Measurements from ENCODE around the gene TMEM190.

The TMEM190 gene

DNA sequence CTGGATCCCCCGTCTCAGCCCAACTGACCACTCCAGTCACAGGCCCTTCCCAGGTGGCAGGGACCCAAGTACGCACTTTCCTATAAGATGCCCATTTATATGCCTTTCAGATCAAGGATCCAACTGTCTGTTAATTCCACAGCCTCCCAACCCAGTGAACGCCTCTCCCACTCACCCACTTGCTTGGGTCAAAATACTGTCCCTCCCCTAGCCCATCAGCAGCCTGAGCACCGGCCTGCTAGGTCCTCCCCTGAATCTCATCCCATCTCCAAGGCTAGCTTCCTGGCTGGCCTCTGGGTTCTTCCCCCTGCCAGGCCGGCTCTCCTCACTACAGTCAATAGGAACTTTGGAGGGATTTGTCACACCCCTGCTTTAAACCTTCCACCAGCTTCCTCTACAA lies 29.0 kb downstream of the TMEM190 start:
- H3K27ac ChIP-seq (ENCODE audit: extremely low read depth, low read depth, low read length), result no peak overlapping the region
- POLR2A ChIA-PET, result interaction anchor here (1.0 to 3.4 kb wide), 8 partner anchors 12 to 150 kb away, joined by 3 to 78 read pairs (median 18); partner anchors contain the start of genes HSPBP1, KMT5C, PPP6R1 and RPL28

DNA sequence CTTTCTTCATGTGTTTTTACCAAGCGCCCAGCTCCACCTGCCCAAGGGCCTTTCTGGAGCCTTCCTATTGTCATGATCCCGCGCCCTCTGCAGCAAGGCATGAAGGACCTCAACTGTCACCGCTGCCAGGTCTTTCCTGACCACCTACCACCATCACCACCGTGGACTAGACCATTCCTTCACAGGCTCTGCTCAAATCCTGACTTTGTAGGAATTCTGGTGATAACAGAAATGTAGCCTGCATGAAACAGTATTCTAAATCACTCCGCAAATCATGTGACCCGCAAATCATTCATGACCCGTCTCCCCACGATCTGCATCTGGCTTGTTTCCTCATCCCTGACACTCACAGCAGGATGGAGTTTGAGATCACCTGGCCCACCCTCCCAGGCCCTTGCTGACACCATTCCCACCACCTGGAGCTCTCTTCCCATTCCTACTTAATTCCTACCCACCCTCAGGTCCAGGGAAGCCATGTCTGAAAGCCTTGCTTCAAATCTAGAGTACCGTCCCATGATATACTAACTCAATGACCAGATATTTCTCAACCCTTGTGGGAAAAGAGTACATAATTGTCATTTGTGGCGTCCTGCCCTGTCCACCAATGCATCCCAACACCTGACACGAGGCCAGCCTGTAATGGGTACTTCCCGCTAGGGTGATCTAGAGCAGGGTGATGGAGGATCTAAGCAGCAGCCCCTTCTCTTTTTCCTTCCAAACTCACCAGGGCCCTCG lies 29.6 kb downstream of the TMEM190 start:
- CTCF ChIA-PET, result interaction anchor here (1.3 to 1.7 kb wide), 3 partner anchors 12 to 114 kb away, joined by 3 to 4 read pairs (median 4); no protein-coding TSS in a partner anchor
- peak overlapping the region; percentile 99; the same call in 1 of the 2 replicates for H3K27ac ChIP-seq (ENCODE audit: extremely low read depth, low read depth, low read length)

More for the DNA sequence above, 29.0 kb downstream of the TMEM190 start:
- no peak for TF ChIP-seq ZNF155 (tag by site-specific recombination; IDR thresholded peaks at IDR 0.05)
- no peak for TF ChIP-seq MZF1 (tag by site-specific recombination; IDR thresholded peaks at IDR 0.05; ENCODE audit: borderline replicate concordance)
- TF ChIP-seq, protein P1, sequence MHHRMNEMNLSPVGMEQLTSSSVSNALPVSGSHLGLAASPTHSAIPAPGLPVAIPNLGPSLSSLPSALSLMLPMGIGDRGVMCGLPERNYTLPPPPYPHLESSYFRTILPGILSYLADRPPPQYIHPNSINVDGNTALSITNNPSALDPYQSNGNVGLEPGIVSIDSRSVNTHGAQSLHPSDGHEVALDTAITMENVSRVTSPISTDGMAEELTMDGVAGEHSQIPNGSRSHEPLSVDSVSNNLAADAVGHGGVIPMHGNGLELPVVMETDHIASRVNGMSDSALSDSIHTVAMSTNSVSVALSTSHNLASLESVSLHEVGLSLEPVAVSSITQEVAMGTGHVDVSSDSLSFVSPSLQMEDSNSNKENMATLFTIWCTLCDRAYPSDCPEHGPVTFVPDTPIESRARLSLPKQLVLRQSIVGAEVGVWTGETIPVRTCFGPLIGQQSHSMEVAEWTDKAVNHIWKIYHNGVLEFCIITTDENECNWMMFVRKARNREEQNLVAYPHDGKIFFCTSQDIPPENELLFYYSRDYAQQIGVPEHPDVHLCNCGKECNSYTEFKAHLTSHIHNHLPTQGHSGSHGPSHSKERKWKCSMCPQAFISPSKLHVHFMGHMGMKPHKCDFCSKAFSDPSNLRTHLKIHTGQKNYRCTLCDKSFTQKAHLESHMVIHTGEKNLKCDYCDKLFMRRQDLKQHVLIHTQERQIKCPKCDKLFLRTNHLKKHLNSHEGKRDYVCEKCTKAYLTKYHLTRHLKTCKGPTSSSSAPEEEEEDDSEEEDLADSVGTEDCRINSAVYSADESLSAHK (tag by site-specific recombination; IDR thresholded peaks at IDR 0.05), result no peak
- TF ChIP-seq, protein P2, sequence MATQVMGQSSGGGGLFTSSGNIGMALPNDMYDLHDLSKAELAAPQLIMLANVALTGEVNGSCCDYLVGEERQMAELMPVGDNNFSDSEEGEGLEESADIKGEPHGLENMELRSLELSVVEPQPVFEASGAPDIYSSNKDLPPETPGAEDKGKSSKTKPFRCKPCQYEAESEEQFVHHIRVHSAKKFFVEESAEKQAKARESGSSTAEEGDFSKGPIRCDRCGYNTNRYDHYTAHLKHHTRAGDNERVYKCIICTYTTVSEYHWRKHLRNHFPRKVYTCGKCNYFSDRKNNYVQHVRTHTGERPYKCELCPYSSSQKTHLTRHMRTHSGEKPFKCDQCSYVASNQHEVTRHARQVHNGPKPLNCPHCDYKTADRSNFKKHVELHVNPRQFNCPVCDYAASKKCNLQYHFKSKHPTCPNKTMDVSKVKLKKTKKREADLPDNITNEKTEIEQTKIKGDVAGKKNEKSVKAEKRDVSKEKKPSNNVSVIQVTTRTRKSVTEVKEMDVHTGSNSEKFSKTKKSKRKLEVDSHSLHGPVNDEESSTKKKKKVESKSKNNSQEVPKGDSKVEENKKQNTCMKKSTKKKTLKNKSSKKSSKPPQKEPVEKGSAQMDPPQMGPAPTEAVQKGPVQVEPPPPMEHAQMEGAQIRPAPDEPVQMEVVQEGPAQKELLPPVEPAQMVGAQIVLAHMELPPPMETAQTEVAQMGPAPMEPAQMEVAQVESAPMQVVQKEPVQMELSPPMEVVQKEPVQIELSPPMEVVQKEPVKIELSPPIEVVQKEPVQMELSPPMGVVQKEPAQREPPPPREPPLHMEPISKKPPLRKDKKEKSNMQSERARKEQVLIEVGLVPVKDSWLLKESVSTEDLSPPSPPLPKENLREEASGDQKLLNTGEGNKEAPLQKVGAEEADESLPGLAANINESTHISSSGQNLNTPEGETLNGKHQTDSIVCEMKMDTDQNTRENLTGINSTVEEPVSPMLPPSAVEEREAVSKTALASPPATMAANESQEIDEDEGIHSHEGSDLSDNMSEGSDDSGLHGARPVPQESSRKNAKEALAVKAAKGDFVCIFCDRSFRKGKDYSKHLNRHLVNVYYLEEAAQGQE (tag by site-specific recombination; IDR thresholded peaks at IDR 0.05), result no peak
- TF ChIP-seq ZNF184 (tag by site-specific recombination; IDR thresholded peaks at IDR 0.05), result no peak
- TF ChIP-seq ZNF791 (tag by site-specific recombination; IDR thresholded peaks at IDR 0.05), result no peak
- TF ChIP-seq ZNF202 (tag by site-specific recombination; IDR thresholded peaks at IDR 0.05; ENCODE audit: borderline replicate concordance), result no peak
- peaks cover 9% of the 10 kb centered on the region for H3K4me1 ChIP-seq (ENCODE audit: control insufficient read depth, insufficient read depth, low read length)
- H3K36me3 ChIP-seq (ENCODE audit: control insufficient read depth in 2 of 2, insufficient read depth in 1 of 2, low read length in 2 of 2), result peaks cover 45 to 59% of the 10 kb centered on the region in 2 experiments
- CTCF ChIA-PET, result interaction anchor here (1.3 to 1.7 kb wide), 3 partner anchors 12 to 113 kb away, joined by 3 to 4 read pairs (median 4); no protein-coding TSS in a partner anchor
- H3K9me3 ChIP-seq (ENCODE audit: control insufficient read depth, insufficient read depth, low read depth, low read length), result no peaks in the 10 kb centered on the region
- H3K4me3 ChIP-seq (ENCODE audit: low read depth, low read length), result peak overlapping the region; percentile 96; the same call in 1 of the 2 replicates

DNA sequence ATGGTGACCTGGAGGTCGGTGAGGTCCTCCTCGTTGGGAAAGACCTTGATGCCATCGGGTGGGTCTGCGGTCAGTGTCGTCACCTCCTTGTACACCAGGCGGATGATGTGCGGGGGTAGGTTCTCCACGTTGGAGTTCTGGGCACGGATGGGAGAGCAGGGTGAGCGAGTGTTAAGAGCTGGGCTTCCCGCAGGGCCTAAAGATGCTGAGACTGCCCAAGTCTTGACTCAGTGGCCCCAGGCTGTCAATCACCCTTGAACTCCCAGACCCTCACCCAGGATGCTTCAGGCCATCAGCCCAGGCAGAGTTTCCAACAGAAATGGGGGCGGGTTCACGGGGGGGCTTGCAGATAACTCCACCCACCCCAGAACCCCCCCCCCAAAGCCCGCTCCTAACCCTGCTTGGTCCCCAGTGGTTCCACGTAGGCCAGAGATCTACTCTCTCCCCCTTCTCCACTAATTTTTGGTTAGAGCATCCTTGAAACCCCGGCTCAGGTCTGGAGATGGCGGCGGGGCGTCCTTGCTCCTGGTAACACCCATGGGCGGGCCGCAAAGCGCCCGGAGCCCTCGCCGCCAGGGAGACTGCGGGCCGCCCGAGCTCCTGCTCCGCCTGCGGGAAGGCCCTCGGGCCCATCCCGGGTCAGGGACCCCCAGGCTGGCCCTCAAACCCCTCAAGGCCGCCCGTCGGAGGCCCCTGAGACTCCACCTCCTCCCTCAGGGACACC lies 30.4 kb downstream of the TMEM190 start:
- ChIA-PET POLR2A (interaction anchor here (0.5 to 3.4 kb wide), 50 partner anchors 8 to 290 kb away, joined by 3 to 78 read pairs (median 6); partner anchors contain the start of genes BRSK1, CCDC106, DNAAF3 and FIZ1), CTCF (interaction anchor here (0.6 kb wide), 2 partner anchors 38 to 56 kb away, joined by 3 read pairs; no protein-coding TSS in a partner anchor)
- Histone ChIP-seq H3K4me3 (ENCODE audit: low read depth, low read length) (peak overlapping the region; percentile 96), H3K36me3 (ENCODE audit: control insufficient read depth in 2 of 2, insufficient read depth in 1 of 2, low read length in 2 of 2) (peaks cover 38 to 49% of the 10 kb centered on the region in 2 experiments), H3K9me3 (ENCODE audit: control insufficient read depth, insufficient read depth, low read depth, low read length) (no peaks in the 10 kb centered on the region), H3K27ac (ENCODE audit: extremely low read depth, low read depth, low read length) (peak overlapping the region; percentile 99), H3K4me1 (ENCODE audit: control insufficient read depth, insufficient read depth, low read length) (peaks cover 9% of the 10 kb centered on the region)
- TF ChIP-seq, protein P3, sequence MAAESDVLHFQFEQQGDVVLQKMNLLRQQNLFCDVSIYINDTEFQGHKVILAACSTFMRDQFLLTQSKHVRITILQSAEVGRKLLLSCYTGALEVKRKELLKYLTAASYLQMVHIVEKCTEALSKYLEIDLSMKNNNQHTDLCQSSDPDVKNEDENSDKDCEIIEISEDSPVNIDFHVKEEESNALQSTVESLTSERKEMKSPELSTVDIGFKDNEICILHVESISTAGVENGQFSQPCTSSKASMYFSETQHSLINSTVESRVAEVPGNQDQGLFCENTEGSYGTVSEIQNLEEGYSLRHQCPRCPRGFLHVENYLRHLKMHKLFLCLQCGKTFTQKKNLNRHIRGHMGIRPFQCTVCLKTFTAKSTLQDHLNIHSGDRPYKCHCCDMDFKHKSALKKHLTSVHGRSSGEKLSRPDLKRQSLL (tag by site-specific recombination; IDR thresholded peaks at IDR 0.05), result no peak
- TF ChIP-seq, protein P4, sequence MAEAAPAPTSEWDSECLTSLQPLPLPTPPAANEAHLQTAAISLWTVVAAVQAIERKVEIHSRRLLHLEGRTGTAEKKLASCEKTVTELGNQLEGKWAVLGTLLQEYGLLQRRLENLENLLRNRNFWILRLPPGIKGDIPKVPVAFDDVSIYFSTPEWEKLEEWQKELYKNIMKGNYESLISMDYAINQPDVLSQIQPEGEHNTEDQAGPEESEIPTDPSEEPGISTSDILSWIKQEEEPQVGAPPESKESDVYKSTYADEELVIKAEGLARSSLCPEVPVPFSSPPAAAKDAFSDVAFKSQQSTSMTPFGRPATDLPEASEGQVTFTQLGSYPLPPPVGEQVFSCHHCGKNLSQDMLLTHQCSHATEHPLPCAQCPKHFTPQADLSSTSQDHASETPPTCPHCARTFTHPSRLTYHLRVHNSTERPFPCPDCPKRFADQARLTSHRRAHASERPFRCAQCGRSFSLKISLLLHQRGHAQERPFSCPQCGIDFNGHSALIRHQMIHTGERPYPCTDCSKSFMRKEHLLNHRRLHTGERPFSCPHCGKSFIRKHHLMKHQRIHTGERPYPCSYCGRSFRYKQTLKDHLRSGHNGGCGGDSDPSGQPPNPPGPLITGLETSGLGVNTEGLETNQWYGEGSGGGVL (tag by site-specific recombination; IDR thresholded peaks at IDR 0.05), result peak; percentile 55; the same call in 1 of the 2 replicates
- TF ChIP-seq ZNF184 (tag by site-specific recombination; IDR thresholded peaks at IDR 0.05) (no peak), SP2 (tag by site-specific recombination; IDR thresholded peaks at IDR 0.05) (peak; percentile 6), ZNF777 (tag by site-specific recombination; IDR thresholded peaks at IDR 0.05; ENCODE audit: borderline replicate concordance) (no peak), ZNF112 (tag by site-specific recombination; IDR thresholded peaks at IDR 0.05) (no peak), ZNF354C (tag by site-specific recombination; IDR thresholded peaks at IDR 0.05; ENCODE audit: borderline replicate concordance, low read depth) (no peak), ZNF335 (tag by site-specific recombination; conservative IDR thresholded peaks at IDR 0.05) (peak; percentile 31; the same call in 1 of the 2 replicates), ZNF747 (tag by site-specific recombination; IDR thresholded peaks at IDR 0.05) (no peak)

More for the DNA sequence above, 29.6 kb downstream of the TMEM190 start:
- peaks cover 9% of the 10 kb centered on the region for H3K4me1 ChIP-seq (ENCODE audit: control insufficient read depth, insufficient read depth, low read length)
- peak overlapping the region; percentile 96 for H3K4me3 ChIP-seq (ENCODE audit: low read depth, low read length)
- peaks cover 40 to 55% of the 10 kb centered on the region in 2 experiments for H3K36me3 ChIP-seq (ENCODE audit: control insufficient read depth in 2 of 2, insufficient read depth in 1 of 2, low read length in 2 of 2)
- TF ChIP-seq ZNF530 (tag by site-specific recombination; IDR thresholded peaks at IDR 0.05; ENCODE audit: low read depth) (no peak), HOXC10 (CRISPR knock-in tag; IDR thresholded peaks at IDR 0.05) (0 out of 2 replicates have a peak, but pooled peaks have one; percentile 27)
- POLR2A ChIA-PET, result interaction anchor here (0.6 to 3.4 kb wide), 18 partner anchors 9 to 265 kb away, joined by 3 to 78 read pairs (median 7); partner anchors contain the start of genes BRSK1, HSPBP1, ISOC2 and KMT5C
- no peaks in the 10 kb centered on the region for H3K9me3 ChIP-seq (ENCODE audit: control insufficient read depth, insufficient read depth, low read depth, low read length)

Data from HEK293 (cell line).